HL-60 (cell line): Measurements from ENCODE around the gene TBC1D23.

Experiments
- DNase-seq, 2 experiments: peaks; one replicate each; pipeline ENCODE4 v3.0.0-alpha.2; 2010 to 2020; ENCODE audit warnings: low read depth in 1 of 2, low spot score in 1 of 2
- H3K27ac ChIP-seq: fragments of 250-450 bp; sonication (Bioruptor Pico); replicated peaks from 2 replicates; pipeline ENCODE4 v1.5.1; 2020; ENCODE audit warnings: mild to moderate bottlenecking, moderate library complexity
- H3K27me3 ChIP-seq: fragments of 250-450 bp; sonication (Bioruptor Pico); 2 replicates; pipeline ENCODE4 v1.5.1; 2021; ENCODE audit warnings: mild to moderate bottlenecking, moderate library complexity; ENCODE audit not compliant: insufficient read depth, poor library complexity, severe bottlenecking
- H3K4me3 ChIP-seq: replicated peaks from 2 replicates; pipeline ENCODE4 v1.5.1; 2011; ENCODE audit warnings: mild to moderate bottlenecking, control low read depth, low read length; ENCODE audit not compliant: insufficient read depth
- GABPA ChIP-seq: IDR thresholded peaks from 2 replicates; pipeline ENCODE4 v1.6.1; 2012; ENCODE audit warnings: low read depth
- POLR2AphosphoS5 ChIP-seq: IDR thresholded peaks from 2 replicates; pipeline ENCODE4 v1.6.1; 2012; ENCODE audit warnings: low read depth
- SPI1 ChIP-seq: IDR thresholded peaks from 2 replicates; pipeline ENCODE4 v1.6.1; 2012; ENCODE audit warnings: low read depth, mild to moderate bottlenecking, borderline replicate concordance
- TF ChIP-seq, protein P1 (sequence below): IDR thresholded peaks from one replicate; pipeline ENCODE4 v1.5.1; 2011; ENCODE audit warnings: low read length, control low read depth, inconsistent platforms; ENCODE audit not compliant: insufficient read depth
- TF ChIP-seq, protein P2 (sequence below): IDR thresholded peaks from 2 replicates; pipeline ENCODE4 v1.6.1; 2012; ENCODE audit warnings: low read depth; ENCODE audit not compliant: insufficient replicate concordance

TBC1D23 gene

GRCh38 chr3:100216713-100217112 is 44.1 kb upstream of the TBC1D23 start:
- H3K27me3 ChIP-seq: no peaks in the 10 kb centered on the region
- no peak overlapping the region for H3K4me3 ChIP-seq
- TF ChIP-seq, protein P1, sequence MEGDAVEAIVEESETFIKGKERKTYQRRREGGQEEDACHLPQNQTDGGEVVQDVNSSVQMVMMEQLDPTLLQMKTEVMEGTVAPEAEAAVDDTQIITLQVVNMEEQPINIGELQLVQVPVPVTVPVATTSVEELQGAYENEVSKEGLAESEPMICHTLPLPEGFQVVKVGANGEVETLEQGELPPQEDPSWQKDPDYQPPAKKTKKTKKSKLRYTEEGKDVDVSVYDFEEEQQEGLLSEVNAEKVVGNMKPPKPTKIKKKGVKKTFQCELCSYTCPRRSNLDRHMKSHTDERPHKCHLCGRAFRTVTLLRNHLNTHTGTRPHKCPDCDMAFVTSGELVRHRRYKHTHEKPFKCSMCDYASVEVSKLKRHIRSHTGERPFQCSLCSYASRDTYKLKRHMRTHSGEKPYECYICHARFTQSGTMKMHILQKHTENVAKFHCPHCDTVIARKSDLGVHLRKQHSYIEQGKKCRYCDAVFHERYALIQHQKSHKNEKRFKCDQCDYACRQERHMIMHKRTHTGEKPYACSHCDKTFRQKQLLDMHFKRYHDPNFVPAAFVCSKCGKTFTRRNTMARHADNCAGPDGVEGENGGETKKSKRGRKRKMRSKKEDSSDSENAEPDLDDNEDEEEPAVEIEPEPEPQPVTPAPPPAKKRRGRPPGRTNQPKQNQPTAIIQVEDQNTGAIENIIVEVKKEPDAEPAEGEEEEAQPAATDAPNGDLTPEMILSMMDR: no peak
- TF ChIP-seq SPI1 (no peak), GABPA (no peak), POLR2AphosphoS5 (no peak)
- TF ChIP-seq, protein P2, sequence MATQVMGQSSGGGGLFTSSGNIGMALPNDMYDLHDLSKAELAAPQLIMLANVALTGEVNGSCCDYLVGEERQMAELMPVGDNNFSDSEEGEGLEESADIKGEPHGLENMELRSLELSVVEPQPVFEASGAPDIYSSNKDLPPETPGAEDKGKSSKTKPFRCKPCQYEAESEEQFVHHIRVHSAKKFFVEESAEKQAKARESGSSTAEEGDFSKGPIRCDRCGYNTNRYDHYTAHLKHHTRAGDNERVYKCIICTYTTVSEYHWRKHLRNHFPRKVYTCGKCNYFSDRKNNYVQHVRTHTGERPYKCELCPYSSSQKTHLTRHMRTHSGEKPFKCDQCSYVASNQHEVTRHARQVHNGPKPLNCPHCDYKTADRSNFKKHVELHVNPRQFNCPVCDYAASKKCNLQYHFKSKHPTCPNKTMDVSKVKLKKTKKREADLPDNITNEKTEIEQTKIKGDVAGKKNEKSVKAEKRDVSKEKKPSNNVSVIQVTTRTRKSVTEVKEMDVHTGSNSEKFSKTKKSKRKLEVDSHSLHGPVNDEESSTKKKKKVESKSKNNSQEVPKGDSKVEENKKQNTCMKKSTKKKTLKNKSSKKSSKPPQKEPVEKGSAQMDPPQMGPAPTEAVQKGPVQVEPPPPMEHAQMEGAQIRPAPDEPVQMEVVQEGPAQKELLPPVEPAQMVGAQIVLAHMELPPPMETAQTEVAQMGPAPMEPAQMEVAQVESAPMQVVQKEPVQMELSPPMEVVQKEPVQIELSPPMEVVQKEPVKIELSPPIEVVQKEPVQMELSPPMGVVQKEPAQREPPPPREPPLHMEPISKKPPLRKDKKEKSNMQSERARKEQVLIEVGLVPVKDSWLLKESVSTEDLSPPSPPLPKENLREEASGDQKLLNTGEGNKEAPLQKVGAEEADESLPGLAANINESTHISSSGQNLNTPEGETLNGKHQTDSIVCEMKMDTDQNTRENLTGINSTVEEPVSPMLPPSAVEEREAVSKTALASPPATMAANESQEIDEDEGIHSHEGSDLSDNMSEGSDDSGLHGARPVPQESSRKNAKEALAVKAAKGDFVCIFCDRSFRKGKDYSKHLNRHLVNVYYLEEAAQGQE: no peak
- H3K27ac ChIP-seq: no peak overlapping the region
- no peak for DNase-seq

- H3K27me3 ChIP-seq: no peaks in the 10 kb centered on the region
- H3K27ac ChIP-seq: no peak overlapping the region
- no peak for DNase-seq
- no peak overlapping the region for H3K4me3 ChIP-seq
- TF ChIP-seq GABPA (no peak), SPI1 (no peak), POLR2AphosphoS5 (no peak)
- TF ChIP-seq, protein P1: no peak
- TF ChIP-seq, protein P2: no peak
These were observed 39.6 kb upstream of the TBC1D23 start for GRCh38 chr3:100221159-100221558.

DNA sequence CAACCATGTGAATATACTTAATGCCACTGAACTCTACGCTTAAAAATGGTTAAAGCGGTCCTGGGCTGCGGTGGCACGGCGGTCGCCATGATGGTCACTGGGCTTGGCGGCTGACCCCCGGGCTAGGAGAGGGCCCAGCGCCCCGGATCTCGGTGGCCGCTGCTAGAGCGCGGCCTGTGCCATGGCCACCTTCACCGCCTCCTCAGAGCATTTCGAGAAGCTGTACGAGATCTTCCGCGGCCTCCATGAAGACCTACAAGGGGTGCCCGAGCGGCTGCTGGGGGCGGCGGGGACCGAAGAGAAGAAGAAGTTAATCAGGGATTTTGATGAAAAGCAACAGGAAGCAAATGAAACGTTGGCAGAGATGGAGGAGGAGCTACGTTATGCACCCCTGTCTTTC is 35.6 kb upstream of the TBC1D23 start:
- no peak for DNase-seq
- H3K27me3 ChIP-seq: no peaks in the 10 kb centered on the region
- TF ChIP-seq POLR2AphosphoS5 (no peak), SPI1 (no peak)
- TF ChIP-seq, protein P2: no peak
- H3K4me3 ChIP-seq: no peak overlapping the region
- H3K27ac ChIP-seq: no peak overlapping the region

DNA sequence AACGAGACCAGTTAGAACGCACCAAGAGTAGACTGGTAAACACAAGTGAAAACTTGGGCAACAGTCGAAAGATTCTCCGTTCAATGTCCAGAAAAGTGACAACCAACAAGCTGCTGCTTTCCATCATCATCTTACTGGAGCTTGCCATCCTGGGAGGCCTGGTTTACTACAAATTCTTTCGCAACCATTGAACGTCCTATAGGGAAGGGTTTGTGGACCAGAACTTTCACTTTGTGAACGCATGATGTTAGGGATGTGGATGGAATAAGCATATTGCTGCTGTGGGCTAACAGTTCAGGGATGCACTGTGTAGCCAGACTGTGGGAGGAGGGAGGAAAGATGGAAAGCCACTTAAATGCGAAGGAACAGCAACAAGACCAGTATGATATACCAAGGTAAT is 34.9 kb upstream of the TBC1D23 start:
- Histone ChIP-seq H3K4me3 (no peak overlapping the region), H3K27ac (no peak overlapping the region)

More for the DNA sequence above, 34.9 kb upstream of the TBC1D23 start:
- TF ChIP-seq GABPA (no peak), SPI1 (no peak), POLR2AphosphoS5 (no peak)
- TF ChIP-seq, protein P2: no peak
- TF ChIP-seq, protein P1: no peak
- no peak for DNase-seq
- no peaks in the 10 kb centered on the region for H3K27me3 ChIP-seq
